IPS-15b (cell line): ENCODE measurements around the gene LSM8.
"Not testable (repeated sequence)": the region's sequence is repeated elsewhere in the genome, so short reads cannot be mapped to it uniquely, and the experiment has no call there.

ENCODE experiments used
- H3K27me3 ChIP-seq: one replicate; pipeline ENCODE4 v1.6.1; 2013; ENCODE audit warnings: low read length; ENCODE audit not compliant: control insufficient read depth, insufficient read depth
- H3K36me3 ChIP-seq: one replicate; pipeline ENCODE4 v1.6.1; 2013; ENCODE audit warnings: low read length; ENCODE audit not compliant: control insufficient read depth, insufficient read depth
- H3K4me1 ChIP-seq: one replicate; pipeline ENCODE4 v1.6.1; 2013; ENCODE audit warnings: mild to moderate bottlenecking, low read length; ENCODE audit not compliant: control insufficient read depth, insufficient read depth
- H3K4me3 ChIP-seq: one replicate; pipeline ENCODE4 v1.5.1; 2013; ENCODE audit warnings: low read depth, low read length
- H3K9ac ChIP-seq: one replicate; pipeline ENCODE4 v1.6.1; 2013; ENCODE audit warnings: low read depth, mild to moderate bottlenecking, low read length
- H3K9me3 ChIP-seq: one replicate; pipeline ENCODE4 v1.6.1; 2013; ENCODE audit warnings: mild to moderate bottlenecking, low read length; ENCODE audit not compliant: control insufficient read depth, insufficient read depth

Gene LSM8

GRCh38 chr7:118183786-118184564 is at the start of gene LSM8:
Gene LSM8 (plus strand): TSS chr7:118184164. CDS start chr7:118184224, 60 bp downstream.
- peak within 1 kb of the TSS; percentile 95 for H3K9ac ChIP-seq
- H3K9me3 ChIP-seq, result no peaks in the 10 kb centered on the region
- H3K4me1 ChIP-seq, result no peaks in the 10 kb centered on the region
- no peaks in the 10 kb centered on the region for H3K27me3 ChIP-seq
- no peaks in the 10 kb centered on the region for H3K36me3 ChIP-seq
- H3K4me3 ChIP-seq, result peak within 1 kb of the TSS; percentile 90

- H3K4me3 ChIP-seq, H3K9ac ChIP-seq, H3K36me3 ChIP-seq, H3K27me3 ChIP-seq, H3K9me3 ChIP-seq, H3K4me1 ChIP-seq: not testable (repeated sequence)
Observed at GRCh38 chr7:118134420-118134819, 49.5 kb upstream of the LSM8 start.

GRCh38 chr7:118140468-118140867 is 43.5 kb upstream of the LSM8 start:
- H3K4me1 ChIP-seq, result no peaks in the 10 kb centered on the region

GRCh38 chr7:118142012-118142411 is 42.0 kb upstream of the LSM8 start:
- H3K9me3 ChIP-seq, result no peaks in the 10 kb centered on the region
- no peaks in the 10 kb centered on the region for H3K4me1 ChIP-seq
- no peak overlapping the region for H3K9ac ChIP-seq
- no peaks in the 10 kb centered on the region for H3K27me3 ChIP-seq
- H3K4me3 ChIP-seq, result no peak overlapping the region
- H3K36me3 ChIP-seq, result no peaks in the 10 kb centered on the region

More at GRCh38 chr7:118140468-118140867, 43.5 kb upstream of the LSM8 start:
- H3K4me3 ChIP-seq, result no peak overlapping the region
- no peaks in the 10 kb centered on the region for H3K9me3 ChIP-seq
- H3K36me3 ChIP-seq, result no peaks in the 10 kb centered on the region
- no peaks in the 10 kb centered on the region for H3K27me3 ChIP-seq
- H3K9ac ChIP-seq, result no peak overlapping the region

GRCh38 chr7:118148930-118149329 is 35.0 kb upstream of the LSM8 start:
- no peak overlapping the region for H3K4me3 ChIP-seq
- peaks cover 11% of the 10 kb centered on the region for H3K4me1 ChIP-seq
- H3K9ac ChIP-seq, result no peak overlapping the region
- no peaks in the 10 kb centered on the region for H3K9me3 ChIP-seq
- H3K27me3 ChIP-seq, result no peaks in the 10 kb centered on the region
- no peaks in the 10 kb centered on the region for H3K36me3 ChIP-seq

GRCh38 chr7:118149394-118149793 is 34.6 kb upstream of the LSM8 start:
- Histone ChIP-seq H3K27me3 (no peaks in the 10 kb centered on the region), H3K4me3 (no peak overlapping the region), H3K36me3 (no peaks in the 10 kb centered on the region), H3K9ac (no peak overlapping the region), H3K4me1 (peaks cover 11% of the 10 kb centered on the region), H3K9me3 (no peaks in the 10 kb centered on the region)

- H3K4me1 ChIP-seq, result peaks cover 11% of the 10 kb centered on the region
- H3K9me3 ChIP-seq, result no peaks in the 10 kb centered on the region
- no peak overlapping the region for H3K9ac ChIP-seq
- no peaks in the 10 kb centered on the region for H3K27me3 ChIP-seq
- no peaks in the 10 kb centered on the region for H3K36me3 ChIP-seq
- no peak overlapping the region for H3K4me3 ChIP-seq
Observed at GRCh38 chr7:118151671-118152070, 32.3 kb upstream of the LSM8 start.

GRCh38 chr7:118152149-118152548 is 31.8 kb upstream of the LSM8 start:
- no peaks in the 10 kb centered on the region for H3K27me3 ChIP-seq
- no peak overlapping the region for H3K9ac ChIP-seq
- no peaks in the 10 kb centered on the region for H3K9me3 ChIP-seq
- peaks cover 11% of the 10 kb centered on the region for H3K4me1 ChIP-seq
- H3K36me3 ChIP-seq, result no peaks in the 10 kb centered on the region
- H3K4me3 ChIP-seq, result no peak overlapping the region

GRCh38 chr7:118152654-118153053 is 31.3 kb upstream of the LSM8 start:
- peaks cover 11% of the 10 kb centered on the region for H3K4me1 ChIP-seq
- H3K27me3 ChIP-seq, result no peaks in the 10 kb centered on the region
- no peak overlapping the region for H3K4me3 ChIP-seq
- H3K9me3 ChIP-seq, result no peaks in the 10 kb centered on the region
- no peaks in the 10 kb centered on the region for H3K36me3 ChIP-seq
- no peak overlapping the region for H3K9ac ChIP-seq

GRCh38 chr7:118153551-118154177 is 30.3 kb upstream of the LSM8 start:
- no peak overlapping the region for H3K9ac ChIP-seq
- no peak overlapping the region for H3K4me3 ChIP-seq
- H3K4me1 ChIP-seq, result peaks cover 11% of the 10 kb centered on the region
- H3K36me3 ChIP-seq, result no peaks in the 10 kb centered on the region
- H3K27me3 ChIP-seq, result no peaks in the 10 kb centered on the region
- H3K9me3 ChIP-seq, result peaks cover 5% of the 10 kb centered on the region

GRCh38 chr7:118158766-118159165 is 25.2 kb upstream of the LSM8 start:
- Histone ChIP-seq H3K27me3 (no peaks in the 10 kb centered on the region), H3K4me3 (no peak overlapping the region), H3K9me3 (peaks cover 5% of the 10 kb centered on the region), H3K9ac (no peak overlapping the region), H3K4me1 (no peaks in the 10 kb centered on the region), H3K36me3 (peaks cover 2% of the 10 kb centered on the region)

GRCh38 chr7:118169146-118169545 is 14.8 kb upstream of the LSM8 start:
- H3K27me3 ChIP-seq, result no peaks in the 10 kb centered on the region
- no peak overlapping the region for H3K4me3 ChIP-seq

More at GRCh38 chr7:118169146-118169545, 14.8 kb upstream of the LSM8 start:
- H3K9me3 ChIP-seq, result no peaks in the 10 kb centered on the region
- H3K4me1 ChIP-seq, result no peaks in the 10 kb centered on the region
- H3K9ac ChIP-seq, result no peak overlapping the region
- no peaks in the 10 kb centered on the region for H3K36me3 ChIP-seq
